Karpas-422 (cell line): ENCODE results near the gene TEX26. TPM values are rescaled to one million over a fixed set of nuclear protein-coding genes. Genes with fewer than 3 reads are reported as not detected.

Experiments used
- DNase-seq: peaks from one replicate; pipeline ENCODE4 v3.0.0-alpha.2; 2015
- H2AFZ ChIP-seq: fragments of 200-600 bp; sonication (generic); 2 replicates; pipeline ENCODE4 v1.6.1; 2014; ENCODE audit warnings: antibody characterized with exemption, low read length, mixed read lengths
- H3K27ac ChIP-seq: fragments of 200-600 bp; sonication (generic); 2 replicates; pipeline ENCODE4 v1.5.1; 2014; ENCODE audit warnings: mild to moderate bottlenecking, low read length, moderate library complexity
- H3K27me3 ChIP-seq: fragments of 200-600 bp; sonication (generic); 2 replicates; pipeline ENCODE4 v1.6.1; 2014; ENCODE audit warnings: low read length, mixed read lengths
- H3K36me3 ChIP-seq: fragments of 200-600 bp; sonication (generic); 2 replicates; pipeline ENCODE4 v1.6.1; 2014; ENCODE audit warnings: low read length, mixed read lengths; ENCODE audit not compliant: insufficient read depth
- H3K4me1 ChIP-seq: fragments of 200-600 bp; sonication (generic); 2 replicates; pipeline ENCODE4 v1.6.1; 2014; ENCODE audit warnings: mild to moderate bottlenecking, low read length, mixed read lengths
- H3K4me2 ChIP-seq: fragments of 200-600 bp; sonication (generic); 2 replicates; pipeline ENCODE4 v1.6.1; 2014; ENCODE audit warnings: low read length, low read depth, mild to moderate bottlenecking; ENCODE audit not compliant: poor library complexity, severe bottlenecking
- H3K4me3 ChIP-seq: fragments of 200-600 bp; sonication (generic); 2 replicates; pipeline ENCODE4 v1.5.1; 2014; ENCODE audit warnings: mild to moderate bottlenecking, antibody characterized with exemption, low read length, mixed read lengths
- H3K79me2 ChIP-seq: fragments of 200-600 bp; sonication (generic); 2 replicates; pipeline ENCODE4 v1.6.1; 2014; ENCODE audit warnings: mild to moderate bottlenecking, low read length, mixed read lengths
- H3K9ac ChIP-seq: fragments of 200-600 bp; sonication (generic); 2 replicates; pipeline ENCODE4 v1.6.0; 2014; ENCODE audit warnings: low read length
- H3K9me2 ChIP-seq: fragments of 200-600 bp; sonication (generic), shearing (Covaris generic); replicated peaks from 2 replicates; pipeline ENCODE4 v1.6.0; 2014; ENCODE audit warnings: mild to moderate bottlenecking, low read length, moderate library complexity; ENCODE audit not compliant: insufficient read depth
- H3K9me3 ChIP-seq: fragments of 300-700, 200-600 bp; sonication (generic); 2 replicates; pipeline ENCODE4 v1.6.1; 2014; ENCODE audit warnings: low read length, mixed read lengths
- H4K20me1 ChIP-seq: fragments of 200-600 bp; sonication (generic); 2 replicates; pipeline ENCODE4 v1.6.1; 2014; ENCODE audit warnings: mild to moderate bottlenecking, antibody characterized with exemption, low read length, low read depth; ENCODE audit not compliant: insufficient read depth
- total RNA-seq: library from RNA; depleted of rRNA; stranded (reverse); fragments of >200 nt; shearing (Covaris generic); gene quantifications from 2 replicates; pipeline ENCODE4 v1.2.3, GENCODE V29; 2014; ENCODE audit warnings: low replicate concordance

The TEX26 gene
- total RNA-seq, 1 experiment from 2014 or later = not detected

DNA sequence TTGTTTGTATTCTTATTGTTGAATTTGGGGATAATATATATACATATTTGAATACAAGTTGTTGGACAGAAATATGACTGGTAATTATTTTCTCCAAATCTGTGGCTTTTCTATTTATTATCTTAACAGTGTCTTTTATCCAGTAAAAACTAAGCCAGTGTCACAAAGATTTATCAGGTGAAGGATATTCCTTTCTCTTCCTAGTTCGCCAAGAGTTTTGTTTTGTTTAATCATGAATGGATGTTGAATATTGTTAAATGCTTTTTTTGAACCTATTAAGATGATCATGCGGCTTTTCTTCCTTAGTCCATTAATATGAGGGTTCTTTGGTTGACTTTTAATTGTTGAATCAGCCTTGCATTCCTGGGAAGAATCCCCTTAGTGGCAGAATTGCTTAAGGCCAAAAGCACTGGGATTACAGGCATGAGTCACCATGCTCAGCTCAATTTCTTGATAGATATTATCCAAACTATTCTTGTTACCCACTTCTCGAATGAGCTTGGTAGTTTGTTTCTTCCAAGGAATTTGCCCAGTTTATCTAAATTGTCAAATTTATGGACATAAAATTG, 53.3 kb downstream of the TEX26 start:
- Histone ChIP-seq H3K4me2 (no peak overlapping the region), H2AFZ (no peak overlapping the region)
- DNase-seq = no peak

DNA sequence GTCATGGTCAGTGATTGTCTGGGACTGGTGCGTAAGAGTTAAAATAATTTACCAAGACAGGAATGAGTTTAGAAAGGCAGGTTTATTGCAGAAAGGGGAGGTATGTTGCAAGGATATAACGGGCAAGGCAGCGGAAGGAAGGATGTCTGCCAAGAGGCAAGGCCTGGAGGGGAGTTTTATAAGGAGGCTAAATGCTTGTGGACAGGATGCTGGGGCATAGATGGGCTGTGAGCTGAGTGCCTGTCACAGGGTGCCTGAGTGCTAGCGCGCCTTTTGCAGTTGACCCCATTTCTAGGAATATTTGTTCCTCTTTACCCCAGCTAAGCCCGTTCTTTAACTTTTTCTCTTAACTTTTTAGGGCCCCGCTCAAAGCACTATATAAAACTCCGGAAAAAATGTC, 58.7 kb downstream of the TEX26 start:
- no peaks in the 10 kb centered on the region for H3K9me2 ChIP-seq

More for the DNA sequence above, 53.3 kb downstream of the TEX26 start:
- no peaks in the 10 kb centered on the region for H3K9me3 ChIP-seq
- no peaks in the 10 kb centered on the region for H3K79me2 ChIP-seq
- H3K9me2 ChIP-seq = no peaks in the 10 kb centered on the region
- H3K27me3 ChIP-seq = no peaks in the 10 kb centered on the region
- H3K9ac ChIP-seq = no peak overlapping the region
- no peaks in the 10 kb centered on the region for H3K4me1 ChIP-seq
- H4K20me1 ChIP-seq = no peaks in the 10 kb centered on the region
- H3K4me3 ChIP-seq = no peak overlapping the region
- H3K36me3 ChIP-seq = no peaks in the 10 kb centered on the region
- no peak overlapping the region for H3K27ac ChIP-seq

DNA sequence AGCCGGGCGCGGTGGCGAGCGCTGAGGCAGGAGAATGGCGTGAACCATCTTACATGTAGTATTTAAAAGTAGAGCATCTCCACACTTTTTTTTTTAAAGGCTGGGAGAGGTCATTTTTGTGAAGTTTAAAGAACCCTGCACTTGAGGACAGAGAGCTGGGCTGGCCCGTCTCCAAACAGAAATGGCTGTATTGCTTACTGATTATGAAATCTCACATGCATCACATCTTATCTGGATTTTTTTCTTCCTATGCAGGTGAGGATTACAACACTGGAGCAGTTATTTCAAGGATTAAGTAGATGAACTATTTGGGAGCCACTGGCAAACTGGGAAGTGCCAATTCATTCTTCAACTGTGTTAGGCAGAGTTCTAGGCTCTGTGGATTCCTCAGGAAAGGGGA, 59.5 kb downstream of the TEX26 start:
- Histone ChIP-seq H3K36me3 (no peaks in the 10 kb centered on the region), H3K9me3 (no peaks in the 10 kb centered on the region), H2AFZ (no peak overlapping the region), H3K9me2 (no peaks in the 10 kb centered on the region), H3K4me1 (no peaks in the 10 kb centered on the region), H4K20me1 (no peaks in the 10 kb centered on the region), H3K9ac (no peak overlapping the region), H3K4me2 (no peak overlapping the region), H3K4me3 (no peak overlapping the region), H3K27me3 (no peaks in the 10 kb centered on the region), H3K27ac (no peak overlapping the region), H3K79me2 (no peaks in the 10 kb centered on the region)
- no peak for DNase-seq

More for the DNA sequence above, 58.7 kb downstream of the TEX26 start:
- DNase-seq = no peak
- Histone ChIP-seq H3K4me3 (no peak overlapping the region), H4K20me1 (no peaks in the 10 kb centered on the region), H3K4me2 (no peak overlapping the region), H3K27ac (no peak overlapping the region), H3K36me3 (no peaks in the 10 kb centered on the region), H3K4me1 (no peaks in the 10 kb centered on the region), H2AFZ (no peak overlapping the region), H3K9ac (no peak overlapping the region), H3K9me3 (no peaks in the 10 kb centered on the region), H3K27me3 (no peaks in the 10 kb centered on the region), H3K79me2 (no peaks in the 10 kb centered on the region)

DNA sequence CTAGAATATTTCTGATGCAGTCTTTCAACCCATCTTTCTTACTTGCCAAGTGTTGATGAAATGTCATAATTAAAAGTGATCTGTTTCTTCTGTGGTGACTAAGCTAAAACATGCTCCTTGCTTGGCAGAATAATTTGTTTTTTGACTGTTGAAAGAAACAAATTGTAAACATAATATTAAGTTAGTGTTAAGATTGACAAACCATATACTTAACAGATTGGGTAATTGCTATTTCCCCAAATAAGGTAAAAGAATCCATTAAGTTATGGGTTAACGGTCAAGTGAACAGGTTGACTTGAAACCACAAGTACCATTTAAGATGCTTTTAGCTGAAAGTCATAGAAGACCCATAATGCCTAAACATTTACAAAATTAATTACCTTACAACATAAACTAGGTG, 62.9 kb downstream of the TEX26 start:
- Histone ChIP-seq H3K27ac (no peak overlapping the region), H3K9ac (no peak overlapping the region), H4K20me1 (no peaks in the 10 kb centered on the region), H3K4me3 (no peak overlapping the region), H3K4me2 (no peak overlapping the region), H3K9me3 (no peaks in the 10 kb centered on the region), H3K79me2 (no peaks in the 10 kb centered on the region), H3K27me3 (no peaks in the 10 kb centered on the region), H2AFZ (no peak overlapping the region), H3K4me1 (no peaks in the 10 kb centered on the region), H3K9me2 (no peaks in the 10 kb centered on the region), H3K36me3 (no peaks in the 10 kb centered on the region)
- no peak for DNase-seq

- H3K4me1 ChIP-seq = no peaks in the 10 kb centered on the region
- H3K79me2 ChIP-seq = no peaks in the 10 kb centered on the region
- no peak overlapping the region for H3K4me3 ChIP-seq
- no peak overlapping the region for H2AFZ ChIP-seq
- no peaks in the 10 kb centered on the region for H4K20me1 ChIP-seq
- H3K27me3 ChIP-seq = no peaks in the 10 kb centered on the region
- DNase-seq = no peak
- H3K27ac ChIP-seq = no peak overlapping the region
- H3K9ac ChIP-seq = no peak overlapping the region
- no peak overlapping the region for H3K4me2 ChIP-seq
- no peaks in the 10 kb centered on the region for H3K9me3 ChIP-seq
- H3K9me2 ChIP-seq = no peaks in the 10 kb centered on the region
- no peaks in the 10 kb centered on the region for H3K36me3 ChIP-seq
Measured at GRCh38 chr13:30997697-30998096, 65.2 kb downstream of the TEX26 start.

GRCh38 chr13:30998136-30999088, 66.0 kb downstream of the TEX26 start:
- no peak overlapping the region for H3K9ac ChIP-seq
- no peaks in the 10 kb centered on the region for H3K9me2 ChIP-seq
- no peaks in the 10 kb centered on the region for H3K36me3 ChIP-seq
- no peak overlapping the region for H3K27ac ChIP-seq
- H3K9me3 ChIP-seq = no peaks in the 10 kb centered on the region
- H3K4me2 ChIP-seq = no peak overlapping the region
- H4K20me1 ChIP-seq = no peaks in the 10 kb centered on the region
- no peak overlapping the region for H2AFZ ChIP-seq
- no peaks in the 10 kb centered on the region for H3K4me1 ChIP-seq
- no peak for DNase-seq
- H3K27me3 ChIP-seq = no peaks in the 10 kb centered on the region
- H3K4me3 ChIP-seq = no peak overlapping the region
- no peaks in the 10 kb centered on the region for H3K79me2 ChIP-seq

DNA sequence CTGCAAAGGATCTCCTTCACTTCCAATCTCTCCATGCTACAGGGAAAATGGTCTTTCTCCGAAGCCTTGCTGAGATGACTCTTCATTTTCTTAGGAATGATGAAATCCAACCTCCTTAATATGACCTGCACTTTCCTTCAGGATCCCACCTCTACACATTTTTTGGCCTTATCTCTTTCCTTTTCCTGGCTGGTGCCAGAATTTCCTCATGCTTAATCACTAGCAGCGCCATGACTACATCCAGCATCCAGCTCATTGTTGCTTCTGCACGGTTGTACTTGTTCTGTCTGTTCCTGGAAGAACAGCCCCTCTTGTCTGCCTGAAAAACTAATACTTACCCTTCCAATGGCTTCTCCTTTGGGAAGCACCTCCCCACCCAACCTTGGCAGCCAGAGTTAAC, 68.4 kb downstream of the TEX26 start:
- H3K79me2 ChIP-seq = no peaks in the 10 kb centered on the region
- no peak overlapping the region for H3K4me2 ChIP-seq
- H4K20me1 ChIP-seq = no peaks in the 10 kb centered on the region
- no peak overlapping the region for H3K27ac ChIP-seq
- DNase-seq = no peak
- no peaks in the 10 kb centered on the region for H3K4me1 ChIP-seq
- no peaks in the 10 kb centered on the region for H3K9me3 ChIP-seq
- H3K4me3 ChIP-seq = no peak overlapping the region
- H3K27me3 ChIP-seq = no peaks in the 10 kb centered on the region
- no peak overlapping the region for H2AFZ ChIP-seq
- H3K36me3 ChIP-seq = no peaks in the 10 kb centered on the region
- no peaks in the 10 kb centered on the region for H3K9me2 ChIP-seq
- H3K9ac ChIP-seq = no peak overlapping the region

GRCh38 chr13:31001647-31002046, 69.2 kb downstream of the TEX26 start:
- H3K9me3 ChIP-seq = no peaks in the 10 kb centered on the region
- H4K20me1 ChIP-seq = no peaks in the 10 kb centered on the region
- no peak for DNase-seq
- H3K36me3 ChIP-seq = no peaks in the 10 kb centered on the region
- no peak overlapping the region for H3K4me3 ChIP-seq
- no peaks in the 10 kb centered on the region for H3K79me2 ChIP-seq
- H3K4me1 ChIP-seq = no peaks in the 10 kb centered on the region
- H3K27ac ChIP-seq = no peak overlapping the region
- H2AFZ ChIP-seq = no peak overlapping the region
- H3K9me2 ChIP-seq = no peaks in the 10 kb centered on the region
- H3K27me3 ChIP-seq = no peaks in the 10 kb centered on the region
- H3K4me2 ChIP-seq = no peak overlapping the region
- H3K9ac ChIP-seq = no peak overlapping the region
